ENCODE measurements around the gene WTAP. TPM values are rescaled to one million over a fixed set of nuclear protein-coding genes. Genes with fewer than 3 reads are reported as not detected.

The WTAP gene
- polyA plus RNA-seq, 1 donor, result 154 TPM

DNA sequence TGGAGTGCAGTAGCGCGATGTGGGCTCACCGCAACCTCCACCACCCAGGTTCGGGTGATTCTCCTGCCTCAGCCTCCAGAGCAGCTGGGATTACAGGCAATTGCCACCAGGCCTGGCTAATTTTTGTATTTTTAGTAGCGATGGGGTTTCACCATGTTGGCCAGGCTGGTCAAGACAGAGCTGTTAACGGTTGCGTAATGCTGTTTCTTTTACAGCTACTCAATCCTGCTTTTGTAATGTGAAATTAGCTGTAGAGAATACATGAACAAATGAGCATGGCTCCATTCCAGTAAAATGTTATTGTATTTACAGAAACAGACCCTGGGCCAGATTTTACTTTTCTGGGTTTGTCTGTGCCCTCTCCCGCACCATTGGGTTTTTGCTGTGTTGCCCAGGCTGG lies 74.6 kb downstream of the WTAP start:
- no peak for DNase-seq

DNA sequence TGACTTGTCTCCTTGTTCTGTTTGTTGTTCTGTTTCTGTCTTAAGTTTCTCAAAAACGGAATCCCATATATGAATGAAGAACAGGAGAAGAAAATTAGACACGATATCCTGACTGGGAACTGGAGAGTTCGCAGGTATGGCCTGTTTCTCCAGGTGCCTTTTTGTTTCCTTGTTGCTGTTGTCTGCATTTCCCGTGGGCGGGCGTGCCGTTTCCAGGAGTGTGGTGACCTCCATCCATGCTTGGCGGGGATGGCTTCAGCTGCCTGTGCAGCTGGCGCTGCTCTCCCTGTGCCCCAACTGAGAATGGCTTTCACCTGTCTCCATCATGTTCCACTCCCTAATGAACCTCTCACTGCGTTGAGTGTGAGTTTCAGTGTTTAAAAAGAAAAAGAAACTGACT lies 77.2 kb downstream of the WTAP start:
- no peak for DNase-seq

GRCh38 chr6:159805440-159806020 lies 78.2 kb downstream of the WTAP start:
- no peak for DNase-seq

Other genes starting within 250 kb of the WTAP start
- gene SOD2, start 34.3 kb upstream of the WTAP start, polyA plus RNA-seq (ENCODE audit: insufficient read length), result 121 TPM
- gene ACAT2, start 34.5 kb downstream of the WTAP start, polyA plus RNA-seq (ENCODE audit: insufficient read length), result 46.2 TPM
- gene TCP1, start 62.1 kb downstream of the WTAP start, polyA plus RNA-seq (ENCODE audit: insufficient read length), result 298 TPM
- gene MRPL18, start 63.0 kb downstream of the WTAP start, polyA plus RNA-seq (ENCODE audit: insufficient read length), result 55.6 TPM
- 0.07 TPM for gene PNLDC1, start 72.8 kb downstream of the WTAP start, polyA plus RNA-seq (ENCODE audit: insufficient read length)
- 0.03 TPM for gene MAS1, start 163.5 kb downstream of the WTAP start, polyA plus RNA-seq (ENCODE audit: insufficient read length)
- 77.3 TPM for gene IGF2R, start 241.6 kb downstream of the WTAP start, polyA plus RNA-seq (ENCODE audit: insufficient read length)

All from left kidney (tissue), 2 donors.